OCI-LY7 (cell line): ENCODE results near the gene SPATA6. TPM values are rescaled to one million over a fixed set of nuclear protein-coding genes. Genes with fewer than 3 reads are reported as not detected.
"Not testable (repeated sequence)": the region's sequence is repeated elsewhere in the genome, so short reads cannot be mapped to it uniquely, and the experiment has no call there.

ENCODE experiments used
- Bru-seq: library from RNA; stranded (reverse); fragments of 400-500 nt; gene quantifications from one replicate; lab custom pipeline; 2021; lab: Mats Ljungman, UMichigan
- BruChase-seq, 2 experiments: library from RNA; stranded (reverse); fragments of 400-500 nt; gene quantifications; one replicate each; lab custom pipeline; 2021; lab: Mats Ljungman, UMichigan
- BruUV-seq: library from RNA; stranded (reverse); fragments of 400-500 nt; replicated peaks from 2 replicates; lab custom pipeline; 2021; lab: Mats Ljungman, UMichigan
- CTCF ChIA-PET: fragments of 300-600 bp; sonication (Branson Sonifier 250); formaldehyde crosslinking; loops from one replicate; lab custom pipeline; 2022; ENCODE audit warnings: antibody characterized with exemption; ENCODE audit not compliant: unreplicated experiment; lab: Charles Lee
- POLR2A ChIA-PET: fragments of 300-600 bp; sonication (Branson Sonifier 250); formaldehyde crosslinking; loops from one replicate; lab custom pipeline; 2022; ENCODE audit warnings: antibody characterized with exemption; lab: Charles Lee
- DNase-seq: peaks from one replicate; pipeline ENCODE4 v3.0.0-alpha.2; 2015; ENCODE audit warnings: low spot score
- H2AFZ ChIP-seq: fragments of 200-600 bp; sonication (generic), shearing (Covaris generic); 2 replicates; pipeline ENCODE4 v1.6.1; 2014; ENCODE audit warnings: mild to moderate bottlenecking, antibody characterized with exemption, low read length, moderate library complexity
- H3K27ac ChIP-seq: fragments of 200-600 bp; sonication (generic); 2 replicates; pipeline ENCODE4 v1.5.1; 2014; ENCODE audit warnings: mixed run types, low read depth, mild to moderate bottlenecking, moderate library complexity, low read length, inconsistent platforms; ENCODE audit not compliant: poor library complexity, severe bottlenecking
- H3K36me3 ChIP-seq: fragments of 200-600 bp; sonication (generic); 2 replicates; pipeline ENCODE4 v1.6.1; 2014; ENCODE audit warnings: mild to moderate bottlenecking, antibody characterized with exemption, low read length, moderate library complexity, mixed read lengths; ENCODE audit not compliant: insufficient read depth
- H3K4me1 ChIP-seq: fragments of 200-600 bp; sonication (generic); 2 replicates; pipeline ENCODE4 v1.5.1; 2014; ENCODE audit warnings: mild to moderate bottlenecking, low read length; ENCODE audit not compliant: insufficient read depth, poor library complexity, severe bottlenecking
- H3K4me2 ChIP-seq: fragments of 200-600 bp; sonication (generic); 2 replicates; pipeline ENCODE4 v1.6.1; 2014; ENCODE audit warnings: mild to moderate bottlenecking, low read length
- H3K4me3 ChIP-seq: fragments of 200-600 bp; sonication (generic); 2 replicates; pipeline ENCODE4 v1.5.1; 2014; ENCODE audit warnings: mild to moderate bottlenecking, low read depth, low read length; ENCODE audit not compliant: poor library complexity, severe bottlenecking
- H3K79me2 ChIP-seq: fragments of 200-600 bp; sonication (generic); 2 replicates; pipeline ENCODE4 v1.6.1; 2016; ENCODE audit warnings: low read depth, mild to moderate bottlenecking, low read length, moderate library complexity, mixed read lengths; ENCODE audit not compliant: insufficient read depth
- H3K9me2 ChIP-seq: fragments of 200-600 bp; sonication (generic); 2 replicates; pipeline ENCODE4 v1.6.1; 2016; ENCODE audit warnings: mild to moderate bottlenecking, low read length, mixed read lengths; ENCODE audit not compliant: insufficient read depth
- H3K9me3 ChIP-seq: fragments of 200-600 bp; sonication (generic); 2 replicates; pipeline ENCODE4 v1.6.1; 2014; ENCODE audit warnings: mild to moderate bottlenecking, mixed run types, low read length, mixed read lengths
- H4K20me1 ChIP-seq: fragments of 200-600 bp; sonication (generic); 2 replicates; pipeline ENCODE4 v1.6.1; 2014; ENCODE audit warnings: mild to moderate bottlenecking, antibody characterized with exemption, low read length, moderate library complexity, mixed read lengths; ENCODE audit not compliant: insufficient read depth
- CTCF ChIP-seq: fragments of 200-600 bp; sonication (generic); conservative IDR thresholded peaks from 2 replicates; pipeline ENCODE4 v1.5.1; 2014; ENCODE audit warnings: mild to moderate bottlenecking, antibody characterized with exemption, low read length, moderate library complexity, mixed read lengths
- EZH2phosphoT487 ChIP-seq: fragments of 200-600 bp; sonication (generic); IDR thresholded peaks from 2 replicates; pipeline ENCODE4 v1.6.1; 2018; ENCODE audit warnings: low read depth, borderline replicate concordance, mild to moderate bottlenecking, mixed run types, antibody characterized with exemption, low read length, moderate library complexity, mixed read lengths
- intact Hi-C: fragments of 100-400 bp; cut with micrococcal nuclease; formaldehyde crosslinking; loops from one replicate; pipeline ENCODE4 v1.10.0; 2022; ENCODE audit not compliant: unreplicated experiment
- long read RNA-seq: library from polyadenylated mRNA; stranded (forward); transcript quantifications from one replicate; pipeline ENCODE4 v2.0.0, GENCODE V29; 2022
- total RNA-seq, 2 experiments: library from RNA; depleted of rRNA in 1 of 2; stranded (reverse); fragments of >200 nt in 1 of 2; shearing (Covaris generic) in 1 of 2; gene quantifications; 2 replicates each; pipeline ENCODE4 v1.2.3, GENCODE V29; 2014 to 2022

Gene SPATA6
- total RNA-seq (2014; rRNA removed; shearing (Covaris generic)) (0.54 TPM in 1 of 2 replicates, not detected in the other), total RNA-seq (2022) (1.7 and 2.5 TPM in 2 replicates), Bru-seq, nascent RNA (percentile 27 among the genes with signal in this experiment), BruChase-seq, experiment 1, labeled RNA remaining after a 6-hour chase (percentile 25 among the genes with signal in this experiment), BruChase-seq, experiment 2, labeled RNA remaining after a 2-hour chase (percentile 26 among the genes with signal in this experiment)
- long read RNA-seq, partial matches to known transcripts, result 0 of 1 reads
- long read RNA-seq, other reads (novel, unspliced or antisense), result 0 of 1 reads

- ChIA-PET CTCF (interaction anchor here (0.6 to 1.1 kb wide), 3 partner anchors 38 to 1007 kb away, joined by 4 to 11 read pairs (median 4); no protein-coding TSS in a partner anchor), POLR2A (interaction anchor here (0.6 to 1.0 kb wide), 5 partner anchors 9 to 1570 kb away, joined by 3 to 5 read pairs (median 3); no protein-coding TSS in a partner anchor)
- Histone ChIP-seq H4K20me1 (no peaks in the 10 kb centered on the region), H3K9me2 (no peaks in the 10 kb centered on the region), H3K4me2 (peak within 1 kb of the TSS; percentile 68), H3K9me3 (0 out of 2 replicates have a peak, but pooled peaks cover 4% of the 10 kb centered on the region), H2AFZ (peak within 1 kb of the TSS; percentile 100), H3K79me2 (no peaks in the 10 kb centered on the region), H3K4me3 (peak within 1 kb of the TSS; percentile 66), H3K27ac (no peak within 1 kb of the TSS), H3K4me1 (peaks cover 5% of the 10 kb centered on the region), H3K36me3 (no peaks in the 10 kb centered on the region)
- intact Hi-C loops, result no loop called here
- no TSS peak for BruUV-seq
- DNase-seq, result peak; percentile 93
- TF ChIP-seq CTCF (no peak), EZH2phosphoT487 (no peak)
Observed at GRCh38 chr1:48471691-48472576, at the start of gene SPATA6. SPATA6 (minus strand) TSS chr1:48472204; CDS start chr1:48472008, 196 bp downstream.

- H3K9me2 ChIP-seq, POLR2A ChIA-PET, CTCF ChIA-PET, H3K27ac ChIP-seq, DNase-seq, H3K4me3 ChIP-seq, H3K79me2 ChIP-seq, H3K4me2 ChIP-seq, BruUV-seq, H3K36me3 ChIP-seq, H3K9me3 ChIP-seq, H2AFZ ChIP-seq, intact Hi-C loops, H4K20me1 ChIP-seq, H3K4me1 ChIP-seq: not testable (repeated sequence)
Observed at GRCh38 chr1:48519896-48520295, 47.9 kb upstream of the SPATA6 start.

- ChIA-PET CTCF (no interaction called here), POLR2A (no interaction called here)
- DNase-seq, result no peak
- TF ChIP-seq CTCF (no peak), EZH2phosphoT487 (no peak)
- intact Hi-C loops, result no loop called here
- no peaks in the 10 kb centered on the region for H3K9me2 ChIP-seq
- no peak overlapping the region for H3K4me3 ChIP-seq
- no peak overlapping the region for H3K4me2 ChIP-seq
- no peaks in the 10 kb centered on the region for H3K79me2 ChIP-seq
- no peaks in the 10 kb centered on the region for H3K9me3 ChIP-seq
- H3K36me3 ChIP-seq, result no peaks in the 10 kb centered on the region
- no peak overlapping the region for H2AFZ ChIP-seq
- no peak overlapping the region for H3K27ac ChIP-seq
- H3K4me1 ChIP-seq, result no peaks in the 10 kb centered on the region
- no TSS peak for BruUV-seq
- H4K20me1 ChIP-seq, result no peaks in the 10 kb centered on the region; the same call in 1 of the 2 replicates
Observed at GRCh38 chr1:48506870-48507269, 34.9 kb upstream of the SPATA6 start.
